CD14-positive monocyte (primary cell): ENCODE data around the gene ITGB6. TPM values are rescaled to one million over a fixed set of nuclear protein-coding genes. Genes with fewer than 3 reads are reported as not detected.
"Not testable (repeated sequence)": the region's sequence is repeated elsewhere in the genome, so short reads cannot be mapped to it uniquely, and the experiment has no call there.

Experiments used
- DNase-seq, 3 donors: peaks; one replicate each; pipeline ENCODE4 v3.0.0-alpha.2; 2011 to 2022
- H2AFZ ChIP-seq: 2 replicates; pipeline ENCODE4 v1.6.0; 2012; ENCODE audit warnings: mild to moderate bottlenecking, low read depth, low read length, inconsistent platforms; ENCODE audit not compliant: insufficient read depth, poor library complexity, severe bottlenecking
- H3K27ac ChIP-seq, 2 donors: 1 replicate in 1 of 2; 2 replicates in 1 of 2; pipeline ENCODE4 v1.5.1; 2012 to 2013; ENCODE audit warnings: low read length in 2 of 2, control low read depth in 1 of 2, inconsistent platforms in 1 of 2, low read depth in 1 of 2, mild to moderate bottlenecking in 1 of 2
- H3K27me3 ChIP-seq, 2 donors: one replicate each; pipeline versions ENCODE4 v1.6.0 to v1.6.1; 2011 to 2013; ENCODE audit warnings: low read length in 2 of 2; ENCODE audit not compliant: control insufficient read depth in 2 of 2, insufficient read depth in 2 of 2
- H3K36me3 ChIP-seq, 2 donors: replicated peaks in 1 of 2; 1 replicate in 1 of 2; 2 replicates in 1 of 2; pipeline versions ENCODE4 v1.5.1 to v1.6.1; 2012 to 2013; ENCODE audit warnings: low read length in 2 of 2, control low read depth in 1 of 2, inconsistent platforms in 1 of 2, mild to moderate bottlenecking in 1 of 2; ENCODE audit not compliant: insufficient read depth in 2 of 2, control insufficient read depth in 1 of 2
- H3K4me1 ChIP-seq, 2 donors: 1 replicate in 1 of 2; 2 replicates in 1 of 2; pipeline versions ENCODE4 v1.5.1 to v1.6.1; 2012 to 2013; ENCODE audit warnings: low read length in 2 of 2, control low read depth in 1 of 2, inconsistent platforms in 1 of 2, mild to moderate bottlenecking in 1 of 2, moderate library complexity in 1 of 2; ENCODE audit not compliant: insufficient read depth in 2 of 2, control insufficient read depth in 1 of 2
- H3K4me2 ChIP-seq: replicated peaks from 2 replicates; pipeline ENCODE3; 2012; ENCODE audit warnings: low read length, moderate library complexity, mild to moderate bottlenecking; ENCODE audit not compliant: poor library complexity, severe bottlenecking; ENCODE audit errors: extremely low read depth
- H3K4me3 ChIP-seq, 3 experiments: fragments of 200-600 bp in 1 of 3; sonication (generic) in 1 of 3; replicated peaks in 1 of 3; 1 replicate in 2 of 3; 2 replicates in 1 of 3; pipeline ENCODE4 v1.5.1; 2011 to 2013; ENCODE audit warnings: low read length in 3 of 3, mild to moderate bottlenecking in 3 of 3, control low read depth in 2 of 3, low read depth in 2 of 3, inconsistent platforms in 1 of 3, moderate library complexity in 1 of 3
- H3K79me2 ChIP-seq: 2 replicates; pipeline ENCODE4 v1.6.0; 2012; ENCODE audit warnings: mild to moderate bottlenecking, control low read depth, inconsistent platforms, low read length, moderate library complexity; ENCODE audit not compliant: insufficient read depth
- H3K9ac ChIP-seq: 2 replicates; pipeline ENCODE4 v1.6.0; 2017; ENCODE audit warnings: low read length, mild to moderate bottlenecking; ENCODE audit not compliant: insufficient read depth, poor library complexity, severe bottlenecking
- H3K9me3 ChIP-seq, 2 donors: replicated peaks in 1 of 2; 1 replicate in 1 of 2; 2 replicates in 1 of 2; pipeline versions ENCODE4 v1.5.1 to v1.6.1; 2012 to 2013; ENCODE audit warnings: low read length in 2 of 2, control low read depth in 1 of 2; ENCODE audit not compliant: control insufficient read depth in 1 of 2, insufficient read depth in 1 of 2
- H4K20me1 ChIP-seq: 2 replicates; pipeline ENCODE4 v1.6.0; 2012; ENCODE audit warnings: mild to moderate bottlenecking, low read length, control low read depth, moderate library complexity; ENCODE audit not compliant: insufficient read depth
- H3K27ac Mint-ChIP-seq, 7 donors: one replicate each; pipeline ENCODE4 v1.8.0; 2020; ENCODE audit warnings: mild to moderate bottlenecking in 7 of 7, mixed read lengths in 7 of 7, moderate library complexity in 6 of 7, inconsistent platforms in 2 of 7
- H3K27me3 Mint-ChIP-seq, 3 donors: one replicate each; pipeline ENCODE4 v1.8.0; 2021 to 2022; ENCODE audit warnings: low read depth in 3 of 3, mild to moderate bottlenecking in 3 of 3, mixed read lengths in 3 of 3, moderate library complexity in 3 of 3, inconsistent platforms in 1 of 3
- H3K36me3 Mint-ChIP-seq, 2 donors: one replicate each; pipeline ENCODE4 v1.8.0; 2020; ENCODE audit warnings: mixed read lengths in 2 of 2, inconsistent platforms in 1 of 2, mild to moderate bottlenecking in 1 of 2
- H3K4me1 Mint-ChIP-seq: one replicate; pipeline ENCODE4 v1.8.0; 2020; ENCODE audit warnings: mild to moderate bottlenecking, mixed read lengths
- H3K4me3 Mint-ChIP-seq, 2 donors: one replicate each; pipeline ENCODE4 v1.8.0; 2020; ENCODE audit warnings: mild to moderate bottlenecking in 2 of 2, mixed read lengths in 2 of 2, moderate library complexity in 1 of 2
- H3K9me3 Mint-ChIP-seq, 7 donors: one replicate each; pipeline ENCODE4 v1.8.0; 2020 to 2022; ENCODE audit warnings: mixed read lengths in 7 of 7, mild to moderate bottlenecking in 6 of 7, moderate library complexity in 6 of 7, inconsistent platforms in 2 of 7
- WGBS: methylation state at CpG from one replicate; pipeline ENCODE4 v1.1.5; 2013; ENCODE audit warnings: missing lambda C conversion rate; ENCODE audit not compliant: insufficient coverage; 5-methylcytosine and 5-hydroxymethylcytosine counted together
- intact Hi-C, 2 donors: fragments of 100-400 bp; cut with micrococcal nuclease; formaldehyde crosslinking; loops; one replicate each; pipeline versions ENCODE4 v1.15.0 to v1.15.1; 2023
- polyA plus RNA-seq, 3 donors: library from polyadenylated mRNA; depleted of rRNA in 1 of 3; unstranded in 2 of 3; stranded (reverse) in 1 of 3; fragments of 300-500 nt in 2 of 3; fragments of >200 nt in 1 of 3; fragmentation: Illumina TruSeq in 2 of 3; gene quantifications; 1 replicate in 2 of 3; 2 replicates in 1 of 3; pipeline ENCODE4 v1.2.3, GENCODE V29; 2012 to 2021
- TF ChIP-seq, protein P1 (sequence below): fragments of 200-600 bp; IDR thresholded peaks from one replicate; pipeline ENCODE4 v1.8.0; 2022; ENCODE audit warnings: antibody characterized with exemption, mild to moderate bottlenecking

The ITGB6 gene
- polyA plus RNA-seq, 3 donors: not detected

- Histone ChIP-seq H3K27ac (no peak overlapping the region), H3K4me1 (no peaks in the 10 kb centered on the region), H3K4me3 (no peak overlapping the region), H3K9ac (no peak overlapping the region), H3K9me3 (no peaks in the 10 kb centered on the region), H3K36me3 (no peaks in the 10 kb centered on the region), H3K79me2 (no peaks in the 10 kb centered on the region), H3K4me2 (no peak overlapping the region), H4K20me1 (no peaks in the 10 kb centered on the region), H2AFZ (no peak overlapping the region), H3K27me3 (no peaks in the 10 kb centered on the region)
- Mint-ChIP-seq H3K27me3 (peaks cover under 1 to 2% (median 2%) of the 10 kb centered on the region in 3 donors), H3K9me3 (peaks cover 0 to 3% (median 0%) of the 10 kb centered on the region in 7 donors), H3K36me3 (no peaks in the 10 kb centered on the region), H3K4me1 (no peaks in the 10 kb centered on the region), H3K27ac (no peak overlapping the region), H3K4me3 (no peak overlapping the region)
- no peak for DNase-seq
- TF ChIP-seq, protein P1, sequence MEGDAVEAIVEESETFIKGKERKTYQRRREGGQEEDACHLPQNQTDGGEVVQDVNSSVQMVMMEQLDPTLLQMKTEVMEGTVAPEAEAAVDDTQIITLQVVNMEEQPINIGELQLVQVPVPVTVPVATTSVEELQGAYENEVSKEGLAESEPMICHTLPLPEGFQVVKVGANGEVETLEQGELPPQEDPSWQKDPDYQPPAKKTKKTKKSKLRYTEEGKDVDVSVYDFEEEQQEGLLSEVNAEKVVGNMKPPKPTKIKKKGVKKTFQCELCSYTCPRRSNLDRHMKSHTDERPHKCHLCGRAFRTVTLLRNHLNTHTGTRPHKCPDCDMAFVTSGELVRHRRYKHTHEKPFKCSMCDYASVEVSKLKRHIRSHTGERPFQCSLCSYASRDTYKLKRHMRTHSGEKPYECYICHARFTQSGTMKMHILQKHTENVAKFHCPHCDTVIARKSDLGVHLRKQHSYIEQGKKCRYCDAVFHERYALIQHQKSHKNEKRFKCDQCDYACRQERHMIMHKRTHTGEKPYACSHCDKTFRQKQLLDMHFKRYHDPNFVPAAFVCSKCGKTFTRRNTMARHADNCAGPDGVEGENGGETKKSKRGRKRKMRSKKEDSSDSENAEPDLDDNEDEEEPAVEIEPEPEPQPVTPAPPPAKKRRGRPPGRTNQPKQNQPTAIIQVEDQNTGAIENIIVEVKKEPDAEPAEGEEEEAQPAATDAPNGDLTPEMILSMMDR: no peak
- intact Hi-C loops: no loop called here
- whole genome bisulfite sequencing: 100% methylated on average over 1 of the region's 4 CpGs
Observed at GRCh38 chr2:160156100-160156499, 44.0 kb downstream of the ITGB6 start.

DNA sequence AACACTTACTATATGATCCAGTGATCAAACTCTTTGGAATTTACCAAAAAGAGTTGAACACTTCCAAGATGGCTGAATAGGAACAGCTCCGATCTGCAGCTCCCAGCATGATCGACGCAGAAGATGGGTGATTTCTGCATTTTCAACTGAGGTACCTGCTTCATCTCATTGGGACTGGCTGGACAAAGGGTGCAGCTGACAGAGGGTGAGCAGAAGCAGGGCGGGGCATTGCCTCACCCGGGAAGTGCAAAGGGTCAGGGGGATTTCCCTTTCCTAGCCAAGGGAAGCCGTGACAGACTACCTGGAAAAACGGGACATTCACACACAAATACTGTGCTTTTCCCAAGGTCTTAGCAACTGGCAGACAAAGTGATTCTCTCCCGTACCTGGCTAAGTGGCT is 51.7 kb downstream of the ITGB6 start:
- intact Hi-C loops: not testable (repeated sequence)

More for the DNA sequence above, 51.7 kb downstream of the ITGB6 start:
- H3K27me3 ChIP-seq, H3K4me3 Mint-ChIP-seq, H4K20me1 ChIP-seq, H2AFZ ChIP-seq, H3K79me2 ChIP-seq, H3K4me2 ChIP-seq, H3K4me3 ChIP-seq, H3K9me3 Mint-ChIP-seq, H3K9ac ChIP-seq, H3K9me3 ChIP-seq, H3K4me1 Mint-ChIP-seq, H3K27me3 Mint-ChIP-seq, DNase-seq, H3K27ac ChIP-seq, H3K36me3 ChIP-seq, H3K27ac Mint-ChIP-seq, H3K36me3 Mint-ChIP-seq, H3K4me1 ChIP-seq: not testable (repeated sequence)
- WGBS: 95% methylated on average over 7 of the region's 8 CpGs
